ENCODE data around the gene LIN7A. TPM values are rescaled to one million over a fixed set of nuclear protein-coding genes. Genes with fewer than 3 reads are reported as not detected.
A peak's percentile ranks its signal among the peaks of the same experiment; 100 is the strongest.

The LIN7A gene
- total RNA-seq, 1 experiment from 2014 or later = 16.2 TPM

GRCh38 chr12:80868576-80868975, 69.2 kb downstream of the LIN7A start:
- intact Hi-C loops (cut with micrococcal nuclease; ENCODE audit: unreplicated experiment) = no loop called here
- Histone ChIP-seq H3K4me1 (no peaks in the 10 kb centered on the region), H3K36me3 (ENCODE audit: control insufficient read depth, insufficient read depth, low read length) (no peaks in the 10 kb centered on the region), H3K27me3 (replicated peaks; ENCODE audit: control insufficient read depth, insufficient read depth, low read length) (no peaks in the 10 kb centered on the region), H3K9me3 (no peaks in the 10 kb centered on the region), H3K4me3 (ENCODE audit: low read depth, low read length) (no peak overlapping the region)
- ChIA-PET POLR2A (no interaction called here), CTCF (no interaction called here)
- Mint-ChIP-seq H3K4me3 (ENCODE audit: unreplicated experiment) (no peak overlapping the region), H3K36me3 (ENCODE audit: insufficient read depth, unreplicated experiment) (no peaks in the 10 kb centered on the region), H3K27me3 (ENCODE audit: insufficient read depth, unreplicated experiment) (no peaks in the 10 kb centered on the region), H3K9me3 (ENCODE audit: unreplicated experiment) (no peaks in the 10 kb centered on the region), H3K27ac (ENCODE audit: unreplicated experiment) (no peak overlapping the region), H3K4me1 (ENCODE audit: low read depth, unreplicated experiment) (no peaks in the 10 kb centered on the region)
- no peak for TF ChIP-seq CTCF (IDR thresholded peaks at IDR 0.05; ENCODE audit: insufficient read depth in 1 of 2, low read depth in 1 of 2, low read length in 1 of 2, severe bottlenecking in 1 of 2, unreplicated experiment in 1 of 2)
- no TSS peak for BruUV-seq (replicated peaks)
- peak in 1 of 2 experiments; percentile 36 for DNase-seq

- ChIA-PET CTCF (no interaction called here), POLR2A (no interaction called here)
- Mint-ChIP-seq H3K9me3 (ENCODE audit: unreplicated experiment) (no peaks in the 10 kb centered on the region), H3K36me3 (ENCODE audit: insufficient read depth, unreplicated experiment) (no peaks in the 10 kb centered on the region), H3K4me3 (ENCODE audit: unreplicated experiment) (no peak overlapping the region), H3K27me3 (ENCODE audit: insufficient read depth, unreplicated experiment) (no peaks in the 10 kb centered on the region), H3K4me1 (ENCODE audit: low read depth, unreplicated experiment) (no peaks in the 10 kb centered on the region), H3K27ac (ENCODE audit: unreplicated experiment) (no peak overlapping the region)
- H3K9me3 ChIP-seq = no peaks in the 10 kb centered on the region
- intact Hi-C loops (cut with micrococcal nuclease; ENCODE audit: unreplicated experiment) = no loop called here
- no peak for DNase-seq
- BruUV-seq (replicated peaks) = no TSS peak
- no peaks in the 10 kb centered on the region for H3K36me3 ChIP-seq (ENCODE audit: control insufficient read depth, insufficient read depth, low read length)
- TF ChIP-seq CTCF (IDR thresholded peaks at IDR 0.05; ENCODE audit: insufficient read depth in 1 of 2, low read depth in 1 of 2, low read length in 1 of 2, severe bottlenecking in 1 of 2, unreplicated experiment in 1 of 2) = no peak
- no peaks in the 10 kb centered on the region for H3K27me3 ChIP-seq (replicated peaks; ENCODE audit: control insufficient read depth, insufficient read depth, low read length)
- no peak overlapping the region for H3K4me3 ChIP-seq (ENCODE audit: low read depth, low read length)
- H3K4me1 ChIP-seq = no peaks in the 10 kb centered on the region
These were observed 69.8 kb downstream of the LIN7A start for GRCh38 chr12:80867941-80868340.

GRCh38 chr12:80864046-80864735, 73.5 kb downstream of the LIN7A start:
- Histone ChIP-seq H3K4me3 (ENCODE audit: low read depth, low read length) (no peak overlapping the region), H3K9me3 (no peaks in the 10 kb centered on the region), H3K27me3 (replicated peaks; ENCODE audit: control insufficient read depth, insufficient read depth, low read length) (no peaks in the 10 kb centered on the region), H3K4me1 (no peaks in the 10 kb centered on the region), H3K36me3 (ENCODE audit: control insufficient read depth, insufficient read depth, low read length) (no peaks in the 10 kb centered on the region)
- no peak for TF ChIP-seq CTCF (IDR thresholded peaks at IDR 0.05; ENCODE audit: insufficient read depth in 1 of 2, low read depth in 1 of 2, low read length in 1 of 2, severe bottlenecking in 1 of 2, unreplicated experiment in 1 of 2)
- H3K4me1 Mint-ChIP-seq (ENCODE audit: low read depth, unreplicated experiment) = no peaks in the 10 kb centered on the region
- no peaks in the 10 kb centered on the region for H3K36me3 Mint-ChIP-seq (ENCODE audit: insufficient read depth, unreplicated experiment)
- BruUV-seq (replicated peaks) = no TSS peak
- no peaks in the 10 kb centered on the region for H3K27me3 Mint-ChIP-seq (ENCODE audit: insufficient read depth, unreplicated experiment)
- ChIA-PET CTCF (interaction anchor here (1.0 kb wide), 1 partner anchor 27 kb away, joined by 3 read pairs; no protein-coding TSS in a partner anchor), POLR2A (no interaction called here)
- H3K4me3 Mint-ChIP-seq (ENCODE audit: unreplicated experiment) = no peak overlapping the region
- intact Hi-C loops (cut with micrococcal nuclease; ENCODE audit: unreplicated experiment) = no loop called here
- no peak overlapping the region for H3K27ac Mint-ChIP-seq (ENCODE audit: unreplicated experiment)
- H3K9me3 Mint-ChIP-seq (ENCODE audit: unreplicated experiment) = no peaks in the 10 kb centered on the region
- DNase-seq = no peak
